ENCODE data around the gene RPL35A.
"Not testable (repeated sequence)": the region's sequence is repeated elsewhere in the genome, so short reads cannot be mapped to it uniquely, and the experiment has no call there.

The RPL35A gene

GRCh38 chr3:197949778-197950676 is at the start of gene RPL35A:
RPL35A (plus strand) TSS chr3:197950190; CDS start chr3:197950968, 778 bp downstream.
- in situ Hi-C loops (cut with MboI; ENCODE audit: low sequenced_read_pairs), result no loop called here

GRCh38 chr3:197901626-197902025 is 48.4 kb upstream of the RPL35A start:
- in situ Hi-C loops (cut with MboI; ENCODE audit: low sequenced_read_pairs), result no loop called here

GRCh38 chr3:197906023-197906849 is 43.8 kb upstream of the RPL35A start:
- in situ Hi-C loops (cut with MboI; ENCODE audit: low sequenced_read_pairs), result no loop called here

GRCh38 chr3:197906850-197907187 is 43.2 kb upstream of the RPL35A start:
- in situ Hi-C loops (cut with MboI; ENCODE audit: low sequenced_read_pairs), result no loop called here

GRCh38 chr3:197907196-197907595 is 42.8 kb upstream of the RPL35A start:
- in situ Hi-C loops (cut with MboI; ENCODE audit: low sequenced_read_pairs), result no loop called here

GRCh38 chr3:197908550-197908949 is 41.4 kb upstream of the RPL35A start:
- in situ Hi-C loops (cut with MboI; ENCODE audit: low sequenced_read_pairs), result not testable (repeated sequence)

- in situ Hi-C loops (cut with MboI; ENCODE audit: low sequenced_read_pairs), result no loop called here
Observed at GRCh38 chr3:197908957-197909701, 40.9 kb upstream of the RPL35A start.

GRCh38 chr3:197912741-197913476 is 37.1 kb upstream of the RPL35A start:
- in situ Hi-C loops (cut with MboI; ENCODE audit: low sequenced_read_pairs), result no loop called here

- in situ Hi-C loops (cut with MboI; ENCODE audit: low sequenced_read_pairs), result no loop called here
Observed at GRCh38 chr3:197913641-197914380, 36.2 kb upstream of the RPL35A start.

GRCh38 chr3:197921429-197922275 is 28.3 kb upstream of the RPL35A start:
- in situ Hi-C loops (cut with MboI; ENCODE audit: low sequenced_read_pairs), result not testable (repeated sequence)

- in situ Hi-C loops (cut with MboI; ENCODE audit: low sequenced_read_pairs), result no loop called here
Observed at GRCh38 chr3:197926418-197926817, 23.6 kb upstream of the RPL35A start.

GRCh38 chr3:197927578-197927977 is 22.4 kb upstream of the RPL35A start:
- in situ Hi-C loops (cut with MboI; ENCODE audit: low sequenced_read_pairs), result not testable (repeated sequence)

GRCh38 chr3:197936819-197937384 is 13.1 kb upstream of the RPL35A start:
- in situ Hi-C loops (cut with MboI; ENCODE audit: low sequenced_read_pairs), result no loop called here

GRCh38 chr3:197940745-197941384 is 9.1 kb upstream of the RPL35A start:
- in situ Hi-C loops (cut with MboI; ENCODE audit: low sequenced_read_pairs), result no loop called here

GRCh38 chr3:197942956-197943556 is 6.9 kb upstream of the RPL35A start:
- in situ Hi-C loops (cut with MboI; ENCODE audit: low sequenced_read_pairs), result no loop called here

GRCh38 chr3:197949191-197949777 is 706 bp upstream of the RPL35A start:
- in situ Hi-C loops (cut with MboI; ENCODE audit: low sequenced_read_pairs), result no loop called here

GRCh38 chr3:197950677-197951061 is 679 bp downstream of the RPL35A start:
- in situ Hi-C loops (cut with MboI; ENCODE audit: low sequenced_read_pairs), result no loop called here
